GM08714 (cell line): ENCODE results near the gene GNG8.

Experiments used
- H3K4me3 ChIP-seq: fragments of 200-500 bp; sonication (Bioruptor generic); 2 replicates; pipeline ENCODE4 v1.5.1; 2014; ENCODE audit warnings: mild to moderate bottlenecking, low read length, inconsistent platforms
- ZNF274 ChIP-seq: IDR thresholded peaks from 2 replicates; pipeline ENCODE4 v1.6.1; 2012; ENCODE audit warnings: mild to moderate bottlenecking, low read depth, low read length

GNG8 gene

GRCh38 chr19:46616631-46617322 lies 19.2 kb downstream of the GNG8 start:
- no peak for TF ChIP-seq ZNF274
- no peak overlapping the region for H3K4me3 ChIP-seq

- H3K4me3 ChIP-seq: no peak overlapping the region
- no peak for TF ChIP-seq ZNF274
Measured at GRCh38 chr19:46615966-46616365, 20.0 kb downstream of the GNG8 start.

DNA sequence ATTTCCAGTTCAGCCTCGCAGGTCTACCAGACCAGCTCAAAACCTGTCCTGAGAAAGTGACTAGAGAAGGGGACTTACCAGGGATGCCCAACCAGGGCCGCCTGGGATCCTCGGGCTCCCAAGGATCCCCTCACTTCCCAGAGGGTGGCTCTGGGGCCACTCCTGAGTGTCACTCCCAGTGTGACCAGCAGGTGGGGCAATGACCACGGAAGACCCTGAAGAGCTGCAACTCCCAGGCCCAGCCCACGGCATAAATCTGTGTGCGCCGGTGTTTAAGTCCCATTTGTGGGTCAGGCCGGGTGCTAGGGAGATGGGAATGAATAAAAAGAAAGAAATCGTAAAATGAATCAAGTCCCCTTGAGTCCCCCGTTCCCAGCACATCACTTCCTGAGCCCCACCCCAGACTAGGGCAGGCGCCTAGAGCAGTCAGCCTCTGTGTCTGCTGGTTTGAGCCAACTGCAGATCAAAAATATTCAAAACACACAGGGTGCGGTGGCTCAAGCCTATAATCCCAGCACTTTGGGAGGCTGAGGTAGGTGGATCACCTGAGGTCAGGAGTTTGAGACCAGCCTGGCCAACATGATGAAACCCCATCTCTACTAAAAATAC lies 21.8 kb downstream of the GNG8 start:
- TF ChIP-seq ZNF274: no peak
- H3K4me3 ChIP-seq: no peak overlapping the region

DNA sequence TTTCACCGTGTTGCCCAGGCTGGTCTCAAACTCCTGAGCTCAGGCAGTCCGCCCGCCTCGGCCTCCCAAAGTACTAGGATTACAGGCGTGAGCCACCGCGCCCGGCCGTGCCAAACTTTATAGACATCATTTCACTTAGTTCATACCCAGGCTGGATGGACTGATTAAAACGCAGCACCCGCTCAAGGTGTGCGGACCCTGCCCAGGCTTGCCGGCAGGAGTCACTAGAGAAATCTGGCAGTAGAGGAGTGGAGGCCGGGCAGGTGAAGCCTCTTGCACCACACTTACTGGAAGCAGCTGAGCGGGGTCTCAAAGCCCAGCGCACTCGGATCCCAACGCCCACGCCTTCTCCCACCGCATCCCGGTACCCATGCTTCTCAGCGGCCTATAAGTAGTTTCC lies 22.5 kb downstream of the GNG8 start:
- no peak overlapping the region for H3K4me3 ChIP-seq
- TF ChIP-seq ZNF274: no peak

GRCh38 chr19:46611776-46612175 lies 24.2 kb downstream of the GNG8 start:
- no peak for TF ChIP-seq ZNF274
- no peak overlapping the region for H3K4me3 ChIP-seq

GRCh38 chr19:46610851-46611770 lies 24.9 kb downstream of the GNG8 start:
- H3K4me3 ChIP-seq: no peak overlapping the region
- no peak for TF ChIP-seq ZNF274

- no peak for TF ChIP-seq ZNF274
- H3K4me3 ChIP-seq: no peak overlapping the region
Measured at GRCh38 chr19:46610413-46610775, 25.6 kb downstream of the GNG8 start.

GRCh38 chr19:46609511-46610412 lies 26.2 kb downstream of the GNG8 start:
- H3K4me3 ChIP-seq: no peak overlapping the region
- TF ChIP-seq ZNF274: no peak

DNA sequence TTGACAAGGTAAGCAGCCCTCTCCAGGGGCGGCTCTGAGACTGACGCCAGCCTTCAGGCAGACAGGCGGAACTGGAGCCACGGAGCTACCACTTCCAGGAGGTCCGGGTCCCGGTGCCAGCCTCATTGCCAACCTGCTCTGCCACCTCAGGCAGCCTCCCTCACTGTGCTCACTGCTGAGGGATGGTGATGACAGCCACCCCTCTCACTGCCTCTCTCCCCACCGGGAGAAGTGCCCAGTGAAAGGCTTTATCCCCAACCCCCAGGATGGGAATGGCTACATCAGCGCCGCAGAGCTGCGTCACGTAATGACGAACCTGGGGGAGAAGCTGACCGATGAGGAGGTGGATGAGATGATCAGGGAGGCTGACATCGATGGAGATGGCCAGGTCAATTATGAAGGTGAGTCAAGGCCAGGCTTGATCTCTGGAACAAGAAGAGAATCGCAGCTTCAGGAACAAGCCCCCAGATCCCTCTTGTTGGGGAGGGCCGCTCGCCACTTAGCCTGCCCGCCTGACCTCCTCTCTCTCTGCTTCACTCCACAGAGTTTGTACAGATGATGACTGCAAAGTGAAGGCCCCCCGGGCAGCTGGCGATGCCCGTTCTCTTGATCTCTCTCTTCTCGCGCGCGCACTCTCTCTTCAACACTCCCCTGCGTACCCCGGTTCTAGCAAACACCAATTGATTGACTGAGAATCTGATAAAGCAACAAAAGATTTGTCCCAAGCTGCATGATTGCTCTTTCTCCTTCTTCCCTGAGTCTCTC lies 27.2 kb downstream of the GNG8 start:
- H3K4me3 ChIP-seq: no peak overlapping the region
- TF ChIP-seq ZNF274: no peak

DNA sequence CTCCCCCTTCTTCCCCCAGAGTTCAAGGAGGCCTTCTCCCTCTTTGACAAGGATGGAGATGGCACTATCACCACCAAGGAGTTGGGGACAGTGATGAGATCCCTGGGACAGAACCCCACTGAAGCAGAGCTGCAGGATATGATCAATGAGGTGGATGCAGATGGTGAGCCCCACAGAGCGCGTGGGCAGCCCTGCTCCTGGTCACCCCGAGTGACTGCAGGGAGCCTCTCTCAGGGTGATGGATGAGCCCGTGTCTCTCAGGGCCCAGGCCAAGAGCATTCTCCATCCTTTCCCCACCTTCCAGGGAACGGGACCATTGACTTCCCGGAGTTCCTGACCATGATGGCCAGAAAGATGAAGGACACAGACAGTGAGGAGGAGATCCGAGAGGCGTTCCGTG lies 27.8 kb downstream of the GNG8 start:
- no peak overlapping the region for H3K4me3 ChIP-seq

DNA sequence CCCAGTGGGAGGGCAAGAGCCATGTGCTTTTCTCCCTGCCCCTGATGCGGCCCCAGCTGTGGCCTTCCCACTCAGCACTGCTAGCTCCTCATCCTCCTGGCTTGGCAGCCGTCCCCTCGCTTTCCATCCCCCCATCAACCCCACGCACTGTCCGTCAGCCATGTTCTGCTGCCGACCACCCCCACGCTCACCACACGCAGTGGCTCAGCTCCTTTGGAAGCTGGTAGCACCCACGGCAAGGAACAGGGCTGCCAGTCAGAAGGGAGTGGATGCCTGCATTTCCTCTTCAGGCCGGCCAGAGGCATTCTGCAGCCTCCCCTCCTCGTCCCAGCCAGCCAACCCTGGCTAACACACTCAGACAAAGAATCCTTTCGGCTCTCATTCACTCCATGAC lies 28.6 kb downstream of the GNG8 start:
- H3K4me3 ChIP-seq: no peak overlapping the region
- no peak for TF ChIP-seq ZNF274

More for the DNA sequence above, 27.8 kb downstream of the GNG8 start:
- no peak for TF ChIP-seq ZNF274

DNA sequence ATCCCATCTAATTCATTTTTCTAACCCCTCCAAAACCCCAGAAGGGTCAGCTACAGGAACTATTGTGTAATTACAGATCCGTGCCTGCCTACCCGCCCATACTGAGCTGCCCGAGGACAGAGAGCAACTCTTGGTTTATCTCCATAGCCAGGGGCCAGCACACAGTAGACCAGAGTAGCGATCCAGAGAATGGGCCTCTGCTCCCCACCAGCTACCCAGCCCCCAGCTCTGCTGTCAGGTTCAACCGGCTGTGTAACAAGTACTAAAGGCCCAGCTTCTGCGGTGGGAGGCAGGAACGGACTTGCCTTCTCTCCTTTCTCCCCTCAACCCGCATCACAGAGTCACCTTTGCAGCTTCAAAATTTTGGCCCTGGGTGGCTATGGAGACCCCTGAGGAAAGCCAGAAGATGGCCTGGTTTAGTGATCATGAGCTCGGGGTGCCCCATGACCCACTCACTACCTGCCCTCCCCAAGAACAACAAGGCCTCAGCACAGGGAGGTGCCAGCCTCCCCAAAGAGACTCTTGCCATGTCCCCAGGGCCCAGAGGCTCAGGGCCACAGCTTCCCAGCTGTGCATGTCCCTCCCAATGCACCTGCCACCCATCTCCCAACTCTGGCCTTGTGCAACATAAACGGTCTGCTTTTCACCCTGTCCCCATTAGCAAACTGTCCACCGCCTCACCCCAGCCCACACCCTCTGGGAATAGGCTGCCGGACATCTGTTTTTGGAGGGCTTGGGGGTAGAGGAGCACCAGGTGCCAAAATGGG lies 29.1 kb downstream of the GNG8 start:
- TF ChIP-seq ZNF274: no peak
- no peak overlapping the region for H3K4me3 ChIP-seq
